ENCODE measurements around the gene POLG. TPM values are rescaled to one million over a fixed set of nuclear protein-coding genes. Genes with fewer than 3 reads are reported as not detected.

The POLG gene
- polyA plus RNA-seq, 1 of the 3 experiments (the other 2 are of a cell fraction) = 24.9 TPM

DNA sequence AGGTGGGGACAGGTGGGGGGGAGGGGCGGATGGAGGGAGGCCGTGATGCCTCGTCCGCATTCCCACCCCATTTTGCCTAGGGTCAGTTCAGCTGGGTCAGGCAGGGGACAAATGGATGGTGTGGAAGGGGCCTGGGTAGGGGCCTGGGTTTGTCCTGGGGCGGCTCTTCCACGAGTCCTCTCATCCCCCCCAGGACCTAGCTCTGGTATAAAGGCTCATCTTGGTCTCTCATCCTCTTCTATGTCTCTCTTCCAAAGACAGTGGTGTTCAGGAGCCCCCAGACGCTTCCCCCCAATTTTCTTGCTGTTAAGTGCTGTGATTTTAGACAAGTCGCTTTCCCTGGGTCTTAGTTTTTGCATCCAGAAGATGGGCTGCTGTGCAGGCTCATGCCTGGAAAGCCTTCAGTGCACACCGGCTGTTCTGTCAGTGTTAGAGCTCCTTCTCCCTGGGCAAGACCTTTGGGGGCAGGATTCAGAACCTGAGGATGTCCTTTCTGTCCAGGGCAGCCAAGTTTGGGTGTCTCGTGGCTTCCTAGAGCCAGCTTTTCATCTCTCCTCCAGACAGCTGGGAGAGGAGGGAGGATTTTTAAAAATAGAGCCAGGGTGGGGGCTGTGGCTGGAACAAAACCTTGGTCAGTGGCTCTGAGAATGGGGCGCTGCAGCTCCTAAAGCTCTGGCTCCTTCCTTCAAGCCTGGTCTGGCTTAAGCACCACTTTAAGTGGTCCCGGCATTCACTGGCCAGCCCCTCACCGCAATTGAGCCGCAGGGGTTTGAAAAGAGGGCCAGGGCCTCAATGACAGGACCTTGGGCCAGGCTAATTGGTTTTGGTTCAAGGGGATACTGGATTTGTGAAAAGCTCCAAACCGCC is 37.7 kb upstream of the POLG start:
- 84% methylated on average over 15 of the region's 15 CpGs for WGBS (ENCODE audit: low lambda C conversion rate)
- H3K4me2 ChIP-seq = no peak overlapping the region
- no peak overlapping the region for H3K27ac ChIP-seq (ENCODE audit: low read depth in 2 of 2, low read length in 1 of 2)
- no peak for DNase-seq
- POLR2A ChIA-PET = interaction anchor here (1.7 kb wide), 1 partner anchor 10 kb away, joined by 8 read pairs; no protein-coding TSS in a partner anchor
- H3K27me3 ChIP-seq (ENCODE audit: insufficient read depth) = no peaks in the 10 kb centered on the region
- no peaks in the 10 kb centered on the region for H4K20me1 ChIP-seq (ENCODE audit: insufficient read depth)
- no peaks in the 10 kb centered on the region for H3F3A ChIP-seq (replicated peaks; ENCODE audit: insufficient read depth)
- TF ChIP-seq FOXM1 (IDR thresholded peaks at IDR 0.05; ENCODE audit: low read depth) (no peak), FOSL2 (IDR thresholded peaks at IDR 0.05; ENCODE audit: borderline replicate concordance, low read depth) (no peak), EP300 (IDR thresholded peaks at IDR 0.05; ENCODE audit: borderline replicate concordance in 1 of 2, low read depth in 1 of 2, low read length in 1 of 2) (no peak), RCOR1 (IDR thresholded peaks at IDR 0.05; ENCODE audit: low read length) (no peak), MEF2A (IDR thresholded peaks at IDR 0.05; ENCODE audit: borderline replicate concordance, low read depth) (no peak), SMC3 (IDR thresholded peaks at IDR 0.05; ENCODE audit: low read depth, low read length) (no peak), JUND (IDR thresholded peaks at IDR 0.05) (no peak), POLR2AphosphoS5 (IDR thresholded peaks at IDR 0.05; ENCODE audit: low read depth, low read length) (no peak), NFIC (IDR thresholded peaks at IDR 0.05; ENCODE audit: borderline replicate concordance) (no peak), FOXJ3 (CRISPR knock-in tag; IDR thresholded peaks at IDR 0.05) (no peak), TEAD4 (IDR thresholded peaks at IDR 0.05; ENCODE audit: borderline replicate concordance, insufficient read depth) (no peak), GABPA (IDR thresholded peaks at IDR 0.05; ENCODE audit: low read depth) (no peak), SIN3A (IDR thresholded peaks at IDR 0.05; ENCODE audit: borderline replicate concordance, low read depth, low read length) (no peak), YY1 (IDR thresholded peaks at IDR 0.05; ENCODE audit: low read depth) (no peak), TCF12 (IDR thresholded peaks at IDR 0.05) (no peak)
- TF ChIP-seq, protein P1, sequence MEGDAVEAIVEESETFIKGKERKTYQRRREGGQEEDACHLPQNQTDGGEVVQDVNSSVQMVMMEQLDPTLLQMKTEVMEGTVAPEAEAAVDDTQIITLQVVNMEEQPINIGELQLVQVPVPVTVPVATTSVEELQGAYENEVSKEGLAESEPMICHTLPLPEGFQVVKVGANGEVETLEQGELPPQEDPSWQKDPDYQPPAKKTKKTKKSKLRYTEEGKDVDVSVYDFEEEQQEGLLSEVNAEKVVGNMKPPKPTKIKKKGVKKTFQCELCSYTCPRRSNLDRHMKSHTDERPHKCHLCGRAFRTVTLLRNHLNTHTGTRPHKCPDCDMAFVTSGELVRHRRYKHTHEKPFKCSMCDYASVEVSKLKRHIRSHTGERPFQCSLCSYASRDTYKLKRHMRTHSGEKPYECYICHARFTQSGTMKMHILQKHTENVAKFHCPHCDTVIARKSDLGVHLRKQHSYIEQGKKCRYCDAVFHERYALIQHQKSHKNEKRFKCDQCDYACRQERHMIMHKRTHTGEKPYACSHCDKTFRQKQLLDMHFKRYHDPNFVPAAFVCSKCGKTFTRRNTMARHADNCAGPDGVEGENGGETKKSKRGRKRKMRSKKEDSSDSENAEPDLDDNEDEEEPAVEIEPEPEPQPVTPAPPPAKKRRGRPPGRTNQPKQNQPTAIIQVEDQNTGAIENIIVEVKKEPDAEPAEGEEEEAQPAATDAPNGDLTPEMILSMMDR (IDR thresholded peaks at IDR 0.05) = no peak
- TF ChIP-seq, protein P2, sequence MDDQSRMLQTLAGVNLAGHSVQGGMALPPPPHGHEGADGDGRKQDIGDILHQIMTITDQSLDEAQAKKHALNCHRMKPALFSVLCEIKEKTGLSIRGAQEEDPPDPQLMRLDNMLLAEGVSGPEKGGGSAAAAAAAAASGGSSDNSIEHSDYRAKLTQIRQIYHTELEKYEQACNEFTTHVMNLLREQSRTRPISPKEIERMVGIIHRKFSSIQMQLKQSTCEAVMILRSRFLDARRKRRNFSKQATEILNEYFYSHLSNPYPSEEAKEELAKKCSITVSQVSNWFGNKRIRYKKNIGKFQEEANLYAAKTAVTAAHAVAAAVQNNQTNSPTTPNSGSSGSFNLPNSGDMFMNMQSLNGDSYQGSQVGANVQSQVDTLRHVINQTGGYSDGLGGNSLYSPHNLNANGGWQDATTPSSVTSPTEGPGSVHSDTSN (IDR thresholded peaks at IDR 0.05) = no peak
- TF ChIP-seq, protein P3, sequence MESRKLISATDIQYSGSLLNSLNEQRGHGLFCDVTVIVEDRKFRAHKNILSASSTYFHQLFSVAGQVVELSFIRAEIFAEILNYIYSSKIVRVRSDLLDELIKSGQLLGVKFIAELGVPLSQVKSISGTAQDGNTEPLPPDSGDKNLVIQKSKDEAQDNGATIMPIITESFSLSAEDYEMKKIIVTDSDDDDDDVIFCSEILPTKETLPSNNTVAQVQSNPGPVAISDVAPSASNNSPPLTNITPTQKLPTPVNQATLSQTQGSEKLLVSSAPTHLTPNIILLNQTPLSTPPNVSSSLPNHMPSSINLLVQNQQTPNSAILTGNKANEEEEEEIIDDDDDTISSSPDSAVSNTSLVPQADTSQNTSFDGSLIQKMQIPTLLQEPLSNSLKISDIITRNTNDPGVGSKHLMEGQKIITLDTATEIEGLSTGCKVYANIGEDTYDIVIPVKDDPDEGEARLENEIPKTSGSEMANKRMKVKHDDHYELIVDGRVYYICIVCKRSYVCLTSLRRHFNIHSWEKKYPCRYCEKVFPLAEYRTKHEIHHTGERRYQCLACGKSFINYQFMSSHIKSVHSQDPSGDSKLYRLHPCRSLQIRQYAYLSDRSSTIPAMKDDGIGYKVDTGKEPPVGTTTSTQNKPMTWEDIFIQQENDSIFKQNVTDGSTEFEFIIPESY (IDR thresholded peaks at IDR 0.05; ENCODE audit: borderline replicate concordance, low read depth) = no peak
- no peak overlapping the region for H3K9ac ChIP-seq
- H3K4me1 ChIP-seq (ENCODE audit: control insufficient read depth in 1 of 2, insufficient read depth in 2 of 2, low read depth in 1 of 2, low read length in 1 of 2) = peaks cover 0 to 21% of the 10 kb centered on the region in 2 experiments; a peak in 1 of 4 replicates
- no peaks in the 10 kb centered on the region for H3K9me2 ChIP-seq
- H3K9me3 ChIP-seq = no peaks in the 10 kb centered on the region
- no peak overlapping the region for H2AFZ ChIP-seq (ENCODE audit: low read depth)
- no peak overlapping the region for H3K4me3 ChIP-seq (ENCODE audit: low read depth in 2 of 2, low read length in 1 of 2)
- CTCF ChIA-PET = interaction anchor here (0.7 to 2.0 kb wide), 4 partner anchors 13 to 44 kb away, joined by 3 to 22 read pairs (median 4); no protein-coding TSS in a partner anchor
- peaks cover 0 to 2% of the 10 kb centered on the region in 2 experiments for H3K36me3 ChIP-seq (replicated peaks in 1 of 2; ENCODE audit: control insufficient read depth in 1 of 2, insufficient read depth in 2 of 2, low read length in 1 of 2)
- H3K79me2 ChIP-seq (ENCODE audit: insufficient read depth) = no peaks in the 10 kb centered on the region

All from SK-N-SH (cell line).